Panc1 (cell line): ENCODE results near the gene MAPK10. TPM values are rescaled to one million over a fixed set of nuclear protein-coding genes. Genes with fewer than 3 reads are reported as not detected.

Experiments
- ATAC-seq: fragments of 200-7000 bp; cut with Tn5 transposase; 2 replicates; pipeline ENCODE4 v1.9.1; 2020; ENCODE audit warnings: mild to moderate bottlenecking, moderate library complexity
- BruUV-seq: library from RNA; stranded (reverse); fragments of 400-500 nt; replicated peaks from 2 replicates; lab custom pipeline; 2021; lab: Mats Ljungman, UMichigan
- CTCF ChIA-PET: fragments of 300-600 bp; sonication (Branson Sonifier 250); formaldehyde crosslinking; loops from one replicate; lab custom pipeline; 2022; ENCODE audit warnings: antibody characterized with exemption; lab: Charles Lee
- POLR2A ChIA-PET: fragments of 300-600 bp; sonication (Branson Sonifier 250); formaldehyde crosslinking; loops from one replicate; lab custom pipeline; 2022; ENCODE audit warnings: antibody characterized with exemption; lab: Charles Lee
- DNase-seq: peaks from one replicate; pipeline ENCODE4 v3.0.0-alpha.2; 2010; ENCODE audit warnings: low read depth, low spot score
- H3K27ac ChIP-seq: 2 replicates; pipeline ENCODE4 v1.5.1; 2011; ENCODE audit warnings: mild to moderate bottlenecking, low read length, inconsistent platforms
- H3K27me3 ChIP-seq: fragments of 200-500 bp; sonication (Bioruptor generic); 2 replicates; pipeline ENCODE4 v1.6.0; 2014; ENCODE audit warnings: low read length, inconsistent platforms; ENCODE audit not compliant: control insufficient read depth, insufficient read depth
- H3K36me3 ChIP-seq: fragments of 200-500 bp; sonication (Bioruptor generic); 2 replicates; pipeline ENCODE4 v1.5.1; 2014; ENCODE audit warnings: inconsistent platforms, mild to moderate bottlenecking, low read length, moderate library complexity; ENCODE audit not compliant: control insufficient read depth, insufficient read depth
- H3K4me1 ChIP-seq: 2 replicates; pipeline ENCODE4 v1.5.1; 2011; ENCODE audit warnings: inconsistent platforms, mild to moderate bottlenecking, low read length, moderate library complexity; ENCODE audit not compliant: control insufficient read depth, insufficient read depth
- H3K4me3 ChIP-seq, 2 experiments: 2 replicates each; pipeline ENCODE4 v1.5.1; 2011 to 2012; ENCODE audit warnings: low read depth in 2 of 2, low read length in 2 of 2, mild to moderate bottlenecking in 2 of 2, inconsistent platforms in 1 of 2, moderate library complexity in 1 of 2
- H3K9me3 ChIP-seq: fragments of 200-500 bp; sonication (Bioruptor generic); 2 replicates; pipeline ENCODE4 v1.5.1; 2014; ENCODE audit warnings: low read depth, mild to moderate bottlenecking, inconsistent platforms, low read length, moderate library complexity; ENCODE audit not compliant: control insufficient read depth, insufficient read depth
- CTCF ChIP-seq: fragments of 450-650 bp; IDR thresholded peaks from 2 replicates; pipeline ENCODE4 v1.5.1; 2017; ENCODE audit warnings: mild to moderate bottlenecking
- POLR2AphosphoS5 ChIP-seq: IDR thresholded peaks from 2 replicates; pipeline ENCODE4 v1.6.1; 2012; ENCODE audit warnings: mild to moderate bottlenecking, low read depth, low read length, moderate library complexity
- REST ChIP-seq, 2 experiments: IDR thresholded peaks; 2 replicates each; pipeline ENCODE4 v1.6.1; 2011 to 2012; ENCODE audit warnings: low read depth in 2 of 2, control low read depth in 1 of 2, low read length in 1 of 2, mild to moderate bottlenecking in 1 of 2, moderate library complexity in 1 of 2; ENCODE audit not compliant: insufficient read depth in 1 of 2
- SIN3A ChIP-seq: IDR thresholded peaks from 2 replicates; pipeline ENCODE4 v1.6.1; 2012; ENCODE audit warnings: low read depth, mild to moderate bottlenecking, low read length, moderate library complexity, borderline replicate concordance; ENCODE audit not compliant: insufficient read depth
- TCF7L2 ChIP-seq: IDR thresholded peaks from 2 replicates; pipeline ENCODE4 v1.6.1; 2011; ENCODE audit warnings: mild to moderate bottlenecking, low read depth, low read length, inconsistent platforms
- in situ Hi-C: cut with HindIII; loops from 2 replicates; pipeline ENCODE4 v1.10.0; 2016; ENCODE audit warnings: low sequenced_read_pairs, low pct_unique_long_range_greater_than_20kb
- intact Hi-C: fragments of 100-400 bp; cut with micrococcal nuclease; formaldehyde crosslinking; loops from one replicate; pipeline ENCODE4 v1.10.0; 2022; ENCODE audit not compliant: unreplicated experiment
- total RNA-seq: library from RNA; stranded (reverse); gene quantifications from one replicate; pipeline ENCODE4 v1.2.1, GENCODE V29; 2021; ENCODE audit not compliant: unreplicated experiment

MAPK10 gene
- total RNA-seq, 1 experiment from 2014 or later, result 0.85 TPM

- CTCF ChIA-PET, result no interaction called here
- Histone ChIP-seq H3K4me1 (no peaks in the 10 kb centered on the region), H3K4me3 (no peak overlapping the region), H3K27me3 (no peaks in the 10 kb centered on the region), H3K36me3 (no peaks in the 10 kb centered on the region), H3K27ac (no peak overlapping the region), H3K9me3 (no peaks in the 10 kb centered on the region)
- intact Hi-C loops, result no loop called here
- DNase-seq (no peak), ATAC-seq (no peak)
- POLR2A ChIA-PET, result interaction anchor here (0.6 kb wide), 1 partner anchor 53 kb away, joined by 3 read pairs; no protein-coding TSS in a partner anchor
- TF ChIP-seq REST (IDR thresholded peaks at IDR 0.05; ENCODE audit: insufficient read depth in 1 of 2, low read depth in 2 of 2, low read length in 1 of 2), result no peak
- TF ChIP-seq CTCF, result no peak
- TF ChIP-seq TCF7L2, result no peak
- TF ChIP-seq POLR2AphosphoS5, result no peak
- TF ChIP-seq SIN3A, result no peak
- in situ Hi-C loops, result no loop called here
- BruUV-seq, result no TSS peak
Observed at GRCh38 chr4:86247906-86248305, 111.9 kb downstream of the MAPK10 start.

GRCh38 chr4:86247320-86247719 is 112.5 kb downstream of the MAPK10 start:
- BruUV-seq, result no TSS peak
- H3K27ac ChIP-seq, result no peak overlapping the region
- ATAC-seq, result no peak
- no peaks in the 10 kb centered on the region for H3K4me1 ChIP-seq
- intact Hi-C loops (no loop called here), in situ Hi-C loops (no loop called here)
- POLR2A ChIA-PET, result no interaction called here
- H3K4me3 ChIP-seq, result no peak overlapping the region
- H3K9me3 ChIP-seq, result no peaks in the 10 kb centered on the region
- H3K36me3 ChIP-seq, result no peaks in the 10 kb centered on the region
- DNase-seq, result no peak
- no peaks in the 10 kb centered on the region for H3K27me3 ChIP-seq
- CTCF ChIA-PET, result no interaction called here
- TF ChIP-seq TCF7L2 (no peak), POLR2AphosphoS5 (no peak), CTCF (no peak), SIN3A (no peak), REST (IDR thresholded peaks at IDR 0.05; ENCODE audit: insufficient read depth in 1 of 2, low read depth in 2 of 2, low read length in 1 of 2) (no peak)
